H9 (cell line): ENCODE results near the gene TBC1D22A. TPM values are rescaled to one million over a fixed set of nuclear protein-coding genes. Genes with fewer than 3 reads are reported as not detected.

Experiments used
- DNase-seq: peaks from one replicate; pipeline ENCODE4 v3.0.0-alpha.2; 2017
- H2AFZ ChIP-seq: one replicate; pipeline ENCODE4 v1.6.1; 2013; ENCODE audit warnings: mild to moderate bottlenecking, low read length, control low read depth, moderate library complexity
- H2AK5ac ChIP-seq: 2 replicates; pipeline ENCODE4 v1.6.1; 2013; ENCODE audit warnings: low read length, control low read depth, mixed read lengths; ENCODE audit not compliant: insufficient read length
- H2BK120ac ChIP-seq: one replicate; pipeline ENCODE4 v1.6.1; 2013; ENCODE audit warnings: low read depth, mild to moderate bottlenecking, low read length, control low read depth, inconsistent platforms; ENCODE audit not compliant: poor library complexity, severe bottlenecking
- H2BK12ac ChIP-seq: 2 replicates; pipeline ENCODE4 v1.6.1; 2013; ENCODE audit warnings: low read length, control low read depth, mixed read lengths, low read depth; ENCODE audit not compliant: insufficient read length
- H2BK15ac ChIP-seq: 2 replicates; pipeline ENCODE4 v1.6.1; 2013; ENCODE audit warnings: low read depth, low read length, control low read depth
- H2BK20ac ChIP-seq: one replicate; pipeline ENCODE4 v1.6.1; 2013; ENCODE audit warnings: low read depth, mild to moderate bottlenecking, low read length, control low read depth, inconsistent platforms; ENCODE audit not compliant: poor library complexity, severe bottlenecking
- H2BK5ac ChIP-seq: 2 replicates; pipeline ENCODE4 v1.6.1; 2013; ENCODE audit warnings: low read length, control low read depth, mixed read lengths; ENCODE audit not compliant: insufficient read length
- H3K14ac ChIP-seq: 2 replicates; pipeline ENCODE4 v1.6.1; 2013; ENCODE audit warnings: low read length, control low read depth; ENCODE audit not compliant: insufficient read depth
- H3K18ac ChIP-seq: 2 replicates; pipeline ENCODE4 v1.6.1; 2013; ENCODE audit warnings: low read depth, mild to moderate bottlenecking, mixed read lengths, low read length, control low read depth; ENCODE audit not compliant: insufficient read length
- H3K23ac ChIP-seq: 2 replicates; pipeline ENCODE4 v1.6.1; 2013; ENCODE audit warnings: low read length, control low read depth, mixed read lengths, low read depth; ENCODE audit not compliant: insufficient read length
- H3K23me2 ChIP-seq: 2 replicates; pipeline ENCODE4 v1.6.1; 2013; ENCODE audit warnings: low read depth, mild to moderate bottlenecking, mixed read lengths, low read length, control low read depth; ENCODE audit not compliant: insufficient read length, poor library complexity, severe bottlenecking
- H3K27ac ChIP-seq: 2 replicates; pipeline ENCODE4 v1.5.1; 2013; ENCODE audit warnings: low read length, control low read depth, mixed read lengths, low read depth; ENCODE audit not compliant: insufficient read length
- H3K27me3 ChIP-seq: 2 replicates; pipeline ENCODE4 v1.6.1; 2013; ENCODE audit warnings: low read length, control low read depth, inconsistent platforms; ENCODE audit not compliant: insufficient read depth
- H3K4ac ChIP-seq: 2 replicates; pipeline ENCODE4 v1.6.1; 2013; ENCODE audit warnings: low read depth, mild to moderate bottlenecking, control low read depth, inconsistent platforms, low read length, moderate library complexity
- H3K4me1 ChIP-seq: 2 replicates; pipeline ENCODE4 v1.6.1; 2013; ENCODE audit warnings: low read length, control low read depth, inconsistent platforms; ENCODE audit not compliant: insufficient read depth
- H3K4me2 ChIP-seq: 2 replicates; pipeline ENCODE4 v1.6.1; 2013; ENCODE audit warnings: low read length, control low read depth, mixed read lengths; ENCODE audit not compliant: insufficient read length, insufficient read depth
- H3K56ac ChIP-seq: 2 replicates; pipeline ENCODE4 v1.6.1; 2013; ENCODE audit warnings: low read depth, mild to moderate bottlenecking, mixed read lengths, low read length, control low read depth; ENCODE audit not compliant: insufficient read length
- H3K79me1 ChIP-seq: 2 replicates; pipeline ENCODE4 v1.6.1; 2013; ENCODE audit warnings: low read depth, mild to moderate bottlenecking, moderate library complexity, low read length, control low read depth, inconsistent platforms; ENCODE audit not compliant: insufficient read depth, poor library complexity, severe bottlenecking
- H3K79me2 ChIP-seq: 2 replicates; pipeline ENCODE4 v1.6.1; 2013; ENCODE audit warnings: low read length, control low read depth, inconsistent platforms; ENCODE audit not compliant: insufficient read depth
- H3K9ac ChIP-seq: 2 replicates; pipeline ENCODE4 v1.6.1; 2013; ENCODE audit warnings: low read length, control low read depth, mixed read lengths; ENCODE audit not compliant: insufficient read length; ENCODE audit errors: extremely low read depth
- H3K9me3 ChIP-seq: one replicate; pipeline ENCODE4 v1.6.1; 2013; ENCODE audit warnings: low read depth, low read length, inconsistent platforms; ENCODE audit not compliant: control insufficient read depth
- H3T11ph ChIP-seq: one replicate; pipeline ENCODE4 v1.6.1; 2013; ENCODE audit warnings: mild to moderate bottlenecking, low read length, control low read depth, inconsistent platforms
- H4K20me1 ChIP-seq: one replicate; pipeline ENCODE4 v1.6.1; 2013; ENCODE audit not compliant: control insufficient read depth, insufficient read length, insufficient read depth
- H4K5ac ChIP-seq: 2 replicates; pipeline ENCODE4 v1.6.1; 2013; ENCODE audit warnings: low read depth, mild to moderate bottlenecking, mixed read lengths, low read length, control low read depth; ENCODE audit not compliant: insufficient read length
- H4K8ac ChIP-seq: replicated peaks from 2 replicates; pipeline ENCODE4 v1.6.1; 2013; ENCODE audit warnings: low read length, control low read depth, mixed read lengths, low read depth; ENCODE audit not compliant: insufficient read length
- H4K91ac ChIP-seq: 2 replicates; pipeline ENCODE4 v1.6.1; 2013; ENCODE audit warnings: low read depth, mild to moderate bottlenecking, moderate library complexity, mixed read lengths, low read length, control low read depth; ENCODE audit not compliant: insufficient read length
- H3K27ac Mint-ChIP-seq, 3 experiments: 2 replicates in 2 of 3; 3 replicates in 1 of 3; pipeline ENCODE4 v1.8.0; 2020 to 2021; ENCODE audit warnings: mixed read lengths in 3 of 3, mild to moderate bottlenecking in 1 of 3, moderate library complexity in 1 of 3
- H3K27me3 Mint-ChIP-seq: 2 replicates; pipeline ENCODE4 v1.8.0; 2021; ENCODE audit warnings: low read depth, mild to moderate bottlenecking, moderate library complexity, mixed read lengths
- H3K36me3 Mint-ChIP-seq, 3 experiments: 2 replicates in 2 of 3; 3 replicates in 1 of 3; pipeline ENCODE4 v1.8.0; 2020 to 2021; ENCODE audit warnings: low read depth in 3 of 3, mixed read lengths in 3 of 3; ENCODE audit not compliant: insufficient read depth in 1 of 3
- H3K4me1 Mint-ChIP-seq, 2 experiments: 2 replicates each; pipeline ENCODE4 v1.8.0; 2020; ENCODE audit warnings: mixed read lengths in 2 of 2
- H3K4me3 Mint-ChIP-seq, 2 experiments: 2 replicates in 1 of 2; 3 replicates in 1 of 2; pipeline ENCODE4 v1.8.0; 2020 to 2021; ENCODE audit warnings: mild to moderate bottlenecking in 2 of 2, mixed read lengths in 2 of 2, moderate library complexity in 1 of 2
- H3K9me3 Mint-ChIP-seq, 2 experiments: 2 replicates in 1 of 2; 3 replicates in 1 of 2; pipeline ENCODE4 v1.8.0; 2020; ENCODE audit warnings: mild to moderate bottlenecking in 2 of 2, mixed read lengths in 2 of 2, moderate library complexity in 1 of 2
- WGBS: extraction: QIAGEN DNeasy Blood & Tissue Kit; methylation state at CpG from one replicate; pipeline ENCODE4 v1.1.7; 2013; ENCODE audit warnings: missing lambda C conversion rate, low lambda C conversion rate, mixed read lengths; ENCODE audit not compliant: insufficient read length; ENCODE audit errors: extremely low coverage; 5-methylcytosine and 5-hydroxymethylcytosine counted together
- total RNA-seq: library from RNA; stranded (reverse); gene quantifications from 2 replicates; pipeline ENCODE4 v1.2.1, GENCODE V29; 2021
- TF ChIP-seq, protein P1 (sequence below): fragments of 200-600 bp; sonication (generic); conservative IDR thresholded peaks from 3 replicates; pipeline ENCODE4 v1.8.0; 2021; ENCODE audit warnings: antibody characterized with exemption, mild to moderate bottlenecking

The TBC1D22A gene
- total RNA-seq, 1 experiment from 2014 or later, result 20.8 TPM

DNA sequence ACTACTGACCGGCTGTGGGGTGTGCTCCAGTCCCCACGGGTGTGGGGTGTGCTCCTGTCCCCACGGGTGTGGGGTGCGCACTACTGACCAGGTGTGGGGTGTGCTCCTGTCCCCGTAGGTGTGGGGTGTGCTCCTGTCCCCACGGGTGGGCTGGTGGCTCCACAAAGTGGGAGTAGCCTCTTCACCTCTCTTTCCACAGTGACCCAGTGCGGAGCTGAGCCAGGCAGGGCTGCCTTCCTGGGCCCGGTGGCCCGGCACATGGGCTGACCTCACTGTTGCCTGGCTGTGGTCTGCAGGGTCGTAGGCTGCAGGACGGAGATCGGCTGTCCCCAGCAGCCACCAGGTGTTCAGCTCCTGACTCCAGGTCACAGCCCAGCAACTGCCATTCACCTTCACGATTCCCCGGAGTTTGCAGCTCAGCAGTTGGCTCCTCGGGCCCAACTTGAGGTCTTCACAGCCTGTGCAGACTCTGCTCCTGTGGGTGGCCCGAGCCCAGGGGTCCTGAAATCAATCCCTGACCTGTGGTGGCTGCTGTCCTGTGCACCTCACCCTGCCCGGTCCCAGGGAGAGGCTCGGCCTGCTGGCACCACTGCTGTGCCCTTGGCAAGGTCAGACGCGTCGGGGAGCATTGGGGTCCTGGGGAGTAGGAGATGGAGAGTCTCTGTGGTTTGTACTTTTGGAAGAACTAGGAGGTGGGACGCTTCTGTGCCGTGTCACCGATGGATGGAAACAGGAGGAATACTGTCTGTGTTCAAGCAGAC, 414.3 kb downstream of the TBC1D22A start:
- Histone ChIP-seq H3K4me2 (no peak overlapping the region), H3K4me1 (no peaks in the 10 kb centered on the region), H3K56ac (no peak overlapping the region), H3K79me2 (no peaks in the 10 kb centered on the region), H4K5ac (no peak overlapping the region), H3K23ac (no peak overlapping the region), H3K27me3 (no peaks in the 10 kb centered on the region), H2AFZ (no peak overlapping the region), H3K23me2 (no peaks in the 10 kb centered on the region), H2BK120ac (no peak overlapping the region), H2BK12ac (no peak overlapping the region), H2AK5ac (no peak overlapping the region), H3K14ac (no peak overlapping the region), H4K8ac (no peak overlapping the region), H3K27ac (no peak overlapping the region), H2BK15ac (no peak overlapping the region), H4K20me1 (peaks cover 2% of the 10 kb centered on the region), H3T11ph (no peak overlapping the region), H2BK20ac (no peak overlapping the region), H3K79me1 (no peaks in the 10 kb centered on the region), H3K4ac (no peak overlapping the region), H3K9me3 (no peaks in the 10 kb centered on the region), H3K9ac (no peak overlapping the region), H2BK5ac (no peak overlapping the region), H4K91ac (no peak overlapping the region), H3K18ac (no peak overlapping the region)
- peaks cover 11 to 49% of the 10 kb centered on the region in 2 experiments; a peak in 3 of 5 replicates for H3K9me3 Mint-ChIP-seq
- TF ChIP-seq, protein P1, sequence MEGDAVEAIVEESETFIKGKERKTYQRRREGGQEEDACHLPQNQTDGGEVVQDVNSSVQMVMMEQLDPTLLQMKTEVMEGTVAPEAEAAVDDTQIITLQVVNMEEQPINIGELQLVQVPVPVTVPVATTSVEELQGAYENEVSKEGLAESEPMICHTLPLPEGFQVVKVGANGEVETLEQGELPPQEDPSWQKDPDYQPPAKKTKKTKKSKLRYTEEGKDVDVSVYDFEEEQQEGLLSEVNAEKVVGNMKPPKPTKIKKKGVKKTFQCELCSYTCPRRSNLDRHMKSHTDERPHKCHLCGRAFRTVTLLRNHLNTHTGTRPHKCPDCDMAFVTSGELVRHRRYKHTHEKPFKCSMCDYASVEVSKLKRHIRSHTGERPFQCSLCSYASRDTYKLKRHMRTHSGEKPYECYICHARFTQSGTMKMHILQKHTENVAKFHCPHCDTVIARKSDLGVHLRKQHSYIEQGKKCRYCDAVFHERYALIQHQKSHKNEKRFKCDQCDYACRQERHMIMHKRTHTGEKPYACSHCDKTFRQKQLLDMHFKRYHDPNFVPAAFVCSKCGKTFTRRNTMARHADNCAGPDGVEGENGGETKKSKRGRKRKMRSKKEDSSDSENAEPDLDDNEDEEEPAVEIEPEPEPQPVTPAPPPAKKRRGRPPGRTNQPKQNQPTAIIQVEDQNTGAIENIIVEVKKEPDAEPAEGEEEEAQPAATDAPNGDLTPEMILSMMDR, result no peak
- peaks cover 0 to 20% (median 16%) of the 10 kb centered on the region in 3 experiments; a peak in 4 of 7 replicates for H3K36me3 Mint-ChIP-seq
- no peaks in the 10 kb centered on the region for H3K4me1 Mint-ChIP-seq
- no CpG with 5 or more reads among the region's 24 CpGs for WGBS
- DNase-seq, result peak; percentile 18
- no peak overlapping the region for H3K27ac Mint-ChIP-seq
- peaks cover 3% of the 10 kb centered on the region; the same call in 1 of the 2 replicates for H3K27me3 Mint-ChIP-seq
- H3K4me3 Mint-ChIP-seq, result no peak overlapping the region
